ENCODE data around the gene PLPPR1.

DNA sequence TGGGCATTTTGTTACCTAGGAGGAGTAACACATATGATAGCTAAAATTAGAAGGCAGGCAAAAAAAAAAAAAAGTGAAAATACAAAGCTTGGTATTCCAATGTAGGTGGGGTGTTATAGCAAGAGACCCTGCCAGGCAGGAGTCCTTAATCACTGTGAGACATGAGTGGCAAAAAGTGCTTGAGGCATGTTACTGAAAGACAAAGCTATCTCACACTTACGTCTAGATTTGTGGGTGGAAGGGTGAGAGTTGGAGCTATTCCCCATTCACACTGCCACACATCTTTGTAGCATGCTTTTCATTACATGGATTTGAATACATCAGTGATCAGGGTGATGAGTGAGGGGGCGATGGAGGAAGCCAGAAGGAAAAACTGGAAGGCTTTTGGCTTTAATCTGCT is 2.6 kb upstream of the PLPPR1 start:
- TF ChIP-seq, protein P1, sequence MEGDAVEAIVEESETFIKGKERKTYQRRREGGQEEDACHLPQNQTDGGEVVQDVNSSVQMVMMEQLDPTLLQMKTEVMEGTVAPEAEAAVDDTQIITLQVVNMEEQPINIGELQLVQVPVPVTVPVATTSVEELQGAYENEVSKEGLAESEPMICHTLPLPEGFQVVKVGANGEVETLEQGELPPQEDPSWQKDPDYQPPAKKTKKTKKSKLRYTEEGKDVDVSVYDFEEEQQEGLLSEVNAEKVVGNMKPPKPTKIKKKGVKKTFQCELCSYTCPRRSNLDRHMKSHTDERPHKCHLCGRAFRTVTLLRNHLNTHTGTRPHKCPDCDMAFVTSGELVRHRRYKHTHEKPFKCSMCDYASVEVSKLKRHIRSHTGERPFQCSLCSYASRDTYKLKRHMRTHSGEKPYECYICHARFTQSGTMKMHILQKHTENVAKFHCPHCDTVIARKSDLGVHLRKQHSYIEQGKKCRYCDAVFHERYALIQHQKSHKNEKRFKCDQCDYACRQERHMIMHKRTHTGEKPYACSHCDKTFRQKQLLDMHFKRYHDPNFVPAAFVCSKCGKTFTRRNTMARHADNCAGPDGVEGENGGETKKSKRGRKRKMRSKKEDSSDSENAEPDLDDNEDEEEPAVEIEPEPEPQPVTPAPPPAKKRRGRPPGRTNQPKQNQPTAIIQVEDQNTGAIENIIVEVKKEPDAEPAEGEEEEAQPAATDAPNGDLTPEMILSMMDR (IDR thresholded peaks at IDR 0.05 in 8 of 11, conservative IDR thresholded peaks at IDR 0.05 in 3 of 11), result no peak
- TF ChIP-seq POLR2A (IDR thresholded peaks at IDR 0.05) (no peak), POLR2AphosphoS5 (IDR thresholded peaks at IDR 0.05) (no peak)
